HL-60 (cell line): ENCODE data around the gene MYOM1.
"Not testable (repeated sequence)": the region's sequence is repeated elsewhere in the genome, so short reads cannot be mapped to it uniquely, and the experiment has no call there.

Source experiments
- CTCF ChIP-seq: IDR thresholded peaks from one replicate; pipeline ENCODE4 v1.5.1; 2011; ENCODE audit warnings: low read length, control low read depth, inconsistent platforms; ENCODE audit not compliant: insufficient read depth
- GABPA ChIP-seq: IDR thresholded peaks from 2 replicates; pipeline ENCODE4 v1.6.1; 2012; ENCODE audit warnings: low read depth
- POLR2AphosphoS5 ChIP-seq: IDR thresholded peaks from 2 replicates; pipeline ENCODE4 v1.6.1; 2012; ENCODE audit warnings: low read depth
- REST ChIP-seq: IDR thresholded peaks from 2 replicates; pipeline ENCODE4 v1.6.1; 2012; ENCODE audit warnings: low read depth; ENCODE audit not compliant: insufficient replicate concordance
- SPI1 ChIP-seq: IDR thresholded peaks from 2 replicates; pipeline ENCODE4 v1.6.1; 2012; ENCODE audit warnings: low read depth, mild to moderate bottlenecking, borderline replicate concordance

- not testable (repeated sequence) for TF ChIP-seq POLR2AphosphoS5, GABPA, CTCF, SPI1, REST
These were observed 156.0 kb downstream of the MYOM1 start for GRCh38 chr18:3063766-3064165.
